GM20000 (cell line): ENCODE data around the gene MAPKBP1.
A peak's percentile ranks its signal among the peaks of the same experiment; 100 is the strongest.
"Not testable (repeated sequence)": the region's sequence is repeated elsewhere in the genome, so short reads cannot be mapped to it uniquely, and the experiment has no call there.

Source experiments
- DNase-seq: peaks from one replicate; pipeline ENCODE4 v3.0.0; 2012; ENCODE audit warnings: low spot score
- TF ChIP-seq, protein P1 (sequence below): IDR thresholded peaks from 2 replicates; pipeline ENCODE4 v1.5.1; 2012; ENCODE audit warnings: mild to moderate bottlenecking, control low read depth; ENCODE audit errors: extremely low read depth, missing control alignments

The MAPKBP1 gene, protein sequence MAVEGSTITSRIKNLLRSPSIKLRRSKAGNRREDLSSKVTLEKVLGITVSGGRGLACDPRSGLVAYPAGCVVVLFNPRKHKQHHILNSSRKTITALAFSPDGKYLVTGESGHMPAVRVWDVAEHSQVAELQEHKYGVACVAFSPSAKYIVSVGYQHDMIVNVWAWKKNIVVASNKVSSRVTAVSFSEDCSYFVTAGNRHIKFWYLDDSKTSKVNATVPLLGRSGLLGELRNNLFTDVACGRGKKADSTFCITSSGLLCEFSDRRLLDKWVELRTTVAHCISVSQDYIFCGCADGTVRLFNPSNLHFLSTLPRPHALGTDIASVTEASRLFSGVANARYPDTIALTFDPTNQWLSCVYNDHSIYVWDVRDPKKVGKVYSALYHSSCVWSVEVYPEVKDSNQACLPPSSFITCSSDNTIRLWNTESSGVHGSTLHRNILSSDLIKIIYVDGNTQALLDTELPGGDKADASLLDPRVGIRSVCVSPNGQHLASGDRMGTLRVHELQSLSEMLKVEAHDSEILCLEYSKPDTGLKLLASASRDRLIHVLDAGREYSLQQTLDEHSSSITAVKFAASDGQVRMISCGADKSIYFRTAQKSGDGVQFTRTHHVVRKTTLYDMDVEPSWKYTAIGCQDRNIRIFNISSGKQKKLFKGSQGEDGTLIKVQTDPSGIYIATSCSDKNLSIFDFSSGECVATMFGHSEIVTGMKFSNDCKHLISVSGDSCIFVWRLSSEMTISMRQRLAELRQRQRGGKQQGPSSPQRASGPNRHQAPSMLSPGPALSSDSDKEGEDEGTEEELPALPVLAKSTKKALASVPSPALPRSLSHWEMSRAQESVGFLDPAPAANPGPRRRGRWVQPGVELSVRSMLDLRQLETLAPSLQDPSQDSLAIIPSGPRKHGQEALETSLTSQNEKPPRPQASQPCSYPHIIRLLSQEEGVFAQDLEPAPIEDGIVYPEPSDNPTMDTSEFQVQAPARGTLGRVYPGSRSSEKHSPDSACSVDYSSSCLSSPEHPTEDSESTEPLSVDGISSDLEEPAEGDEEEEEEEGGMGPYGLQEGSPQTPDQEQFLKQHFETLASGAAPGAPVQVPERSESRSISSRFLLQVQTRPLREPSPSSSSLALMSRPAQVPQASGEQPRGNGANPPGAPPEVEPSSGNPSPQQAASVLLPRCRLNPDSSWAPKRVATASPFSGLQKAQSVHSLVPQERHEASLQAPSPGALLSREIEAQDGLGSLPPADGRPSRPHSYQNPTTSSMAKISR (N-terminal part only)

DNA sequence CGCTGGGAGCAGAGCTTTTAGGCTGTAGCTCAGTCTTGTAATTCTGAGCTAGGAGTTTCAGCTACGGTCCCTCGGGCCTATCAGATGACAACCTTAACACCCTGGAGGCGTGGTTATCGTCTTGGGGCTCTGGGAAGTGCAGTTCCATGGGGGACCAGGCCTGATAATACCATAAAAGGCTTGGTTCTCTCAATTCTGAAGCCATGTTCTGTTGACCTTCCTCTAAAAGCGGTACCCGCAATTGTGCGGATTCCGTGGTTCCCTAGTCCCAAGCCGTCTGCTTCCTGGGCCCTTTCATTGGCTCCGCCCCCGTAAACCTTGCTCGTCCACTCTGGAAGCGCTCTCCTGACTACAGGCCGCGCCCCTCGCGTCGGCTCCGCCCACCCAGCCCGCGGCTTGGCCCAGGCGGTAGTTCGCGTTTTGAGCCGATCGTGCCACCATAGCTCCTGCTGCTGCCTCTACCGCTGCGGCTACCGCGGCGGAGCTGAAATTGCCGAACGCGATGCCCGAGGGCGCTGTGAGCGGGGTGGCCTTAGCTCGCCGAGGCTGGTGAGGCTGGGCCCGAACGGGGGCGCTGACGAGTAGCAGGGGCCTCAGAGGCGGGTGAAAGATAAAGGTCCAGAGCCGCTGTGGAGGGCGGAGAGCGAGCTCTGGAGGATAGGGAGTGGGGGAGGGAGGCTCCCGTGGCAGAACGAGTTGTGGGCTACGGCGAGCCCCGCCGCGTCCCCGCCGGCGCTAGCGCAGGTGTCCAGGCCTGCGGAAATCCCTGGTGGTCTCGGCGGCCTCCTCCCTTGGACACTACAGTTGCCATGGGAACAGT, at the start of gene MAPKBP1:
Gene MAPKBP1, plus strand, starts transcription at position 423 of the 820 bp plus-strand sequence. CDS start 792 bp downstream, outside the sequence.
- TF ChIP-seq, protein P1, sequence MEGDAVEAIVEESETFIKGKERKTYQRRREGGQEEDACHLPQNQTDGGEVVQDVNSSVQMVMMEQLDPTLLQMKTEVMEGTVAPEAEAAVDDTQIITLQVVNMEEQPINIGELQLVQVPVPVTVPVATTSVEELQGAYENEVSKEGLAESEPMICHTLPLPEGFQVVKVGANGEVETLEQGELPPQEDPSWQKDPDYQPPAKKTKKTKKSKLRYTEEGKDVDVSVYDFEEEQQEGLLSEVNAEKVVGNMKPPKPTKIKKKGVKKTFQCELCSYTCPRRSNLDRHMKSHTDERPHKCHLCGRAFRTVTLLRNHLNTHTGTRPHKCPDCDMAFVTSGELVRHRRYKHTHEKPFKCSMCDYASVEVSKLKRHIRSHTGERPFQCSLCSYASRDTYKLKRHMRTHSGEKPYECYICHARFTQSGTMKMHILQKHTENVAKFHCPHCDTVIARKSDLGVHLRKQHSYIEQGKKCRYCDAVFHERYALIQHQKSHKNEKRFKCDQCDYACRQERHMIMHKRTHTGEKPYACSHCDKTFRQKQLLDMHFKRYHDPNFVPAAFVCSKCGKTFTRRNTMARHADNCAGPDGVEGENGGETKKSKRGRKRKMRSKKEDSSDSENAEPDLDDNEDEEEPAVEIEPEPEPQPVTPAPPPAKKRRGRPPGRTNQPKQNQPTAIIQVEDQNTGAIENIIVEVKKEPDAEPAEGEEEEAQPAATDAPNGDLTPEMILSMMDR, result peak; percentile 97
- DNase-seq, result peak; percentile 93

DNA sequence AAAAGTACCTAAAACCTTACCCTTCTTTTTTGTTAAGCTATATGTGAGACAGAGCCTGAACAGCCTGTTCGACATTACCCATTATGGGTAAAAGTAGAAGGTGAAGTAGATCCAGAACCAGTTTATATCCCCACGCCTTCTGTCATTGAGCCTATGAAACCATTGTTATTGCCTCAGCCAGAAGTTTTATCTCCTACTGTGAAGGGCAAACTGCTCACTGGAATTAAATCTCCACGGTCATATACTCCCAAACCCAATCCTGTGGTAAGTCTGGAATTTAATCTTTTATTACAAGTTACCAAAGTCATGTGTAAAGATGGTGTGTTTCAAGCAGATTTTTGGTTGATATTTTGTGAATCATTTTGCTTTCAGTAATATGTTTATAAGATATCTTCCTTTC, 47.1 kb upstream of the MAPKBP1 start:
- TF ChIP-seq, protein P1, result no peak
- DNase-seq, result no peak

DNA sequence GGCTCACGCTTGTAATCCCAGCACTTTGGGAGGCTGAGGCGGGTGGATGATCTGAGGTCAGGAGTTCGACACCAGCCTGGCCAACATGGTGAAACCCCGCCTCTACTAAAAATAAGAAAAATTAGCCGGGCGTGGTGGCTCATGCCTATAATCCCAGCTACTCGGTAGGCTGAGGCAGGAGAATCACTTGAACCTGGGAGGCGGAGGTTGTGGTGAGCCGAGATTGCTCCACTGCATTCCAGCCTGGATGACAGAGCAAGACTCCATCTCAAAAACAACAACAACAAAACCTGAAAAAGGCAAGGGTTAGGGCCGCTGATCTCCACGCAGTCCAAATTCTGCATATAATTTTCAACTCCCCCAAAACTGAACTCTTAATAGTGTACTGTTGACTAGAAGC, 46.2 kb upstream of the MAPKBP1 start:
- DNase-seq, result not testable (repeated sequence)

DNA sequence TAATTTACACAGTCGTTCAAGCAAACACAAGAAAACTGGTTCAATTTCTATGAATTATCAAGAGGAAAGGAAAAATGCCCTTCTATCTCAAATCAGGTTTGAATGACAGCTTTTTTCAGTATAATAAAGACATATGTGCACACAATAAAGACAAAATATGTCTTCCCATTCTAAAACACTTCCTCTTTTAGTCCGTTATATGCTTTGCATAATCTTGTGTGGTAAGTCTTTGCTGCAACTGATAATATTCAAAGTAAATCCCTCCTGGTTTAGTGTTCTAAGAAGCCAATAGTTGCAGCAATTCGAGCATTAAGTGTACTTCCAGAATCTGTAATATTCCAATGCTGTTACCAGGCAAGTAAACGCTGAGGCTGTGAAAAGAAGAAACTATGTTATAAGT, 43.7 kb upstream of the MAPKBP1 start:
- peak; percentile 10 for DNase-seq
- TF ChIP-seq, protein P1, result no peak

DNA sequence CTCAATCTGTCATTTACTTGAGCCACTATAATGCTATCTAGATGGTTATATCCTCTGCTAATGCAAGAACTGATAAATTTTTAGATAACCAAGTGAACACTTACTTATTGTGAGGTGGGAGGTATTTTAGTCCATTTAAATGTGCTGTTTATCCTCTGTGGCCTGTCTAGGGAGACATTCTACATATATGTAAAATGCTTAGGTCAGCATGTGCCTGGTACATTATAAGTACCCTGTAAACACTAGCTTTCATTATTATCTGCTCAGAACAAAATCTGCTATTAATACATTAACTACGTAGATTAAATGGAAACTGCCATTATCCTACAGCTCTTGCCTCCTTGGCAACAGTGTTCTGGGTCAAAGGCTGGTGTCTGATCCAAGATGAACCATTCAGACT, 41.8 kb upstream of the MAPKBP1 start:
- DNase-seq, result no peak
- TF ChIP-seq, protein P1, result no peak

DNA sequence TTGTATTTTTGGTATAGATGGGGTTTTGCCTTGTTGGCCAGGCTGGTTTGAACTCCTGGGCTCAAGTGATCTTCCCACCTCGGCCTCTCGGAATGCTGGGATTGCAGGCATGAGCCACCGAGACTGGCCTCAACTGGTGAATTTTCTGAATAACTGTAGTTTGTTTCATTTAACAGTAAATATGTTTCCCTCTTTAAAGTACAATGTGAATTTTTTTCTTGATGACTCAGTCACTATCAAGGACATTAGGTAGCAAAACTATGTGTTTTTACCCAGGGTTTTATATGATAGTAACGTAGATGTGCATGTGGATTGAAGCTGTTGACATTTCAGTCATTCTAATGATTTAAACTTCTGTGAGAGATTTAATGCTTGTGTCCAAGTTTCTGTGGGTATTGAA, 40.2 kb upstream of the MAPKBP1 start:
- TF ChIP-seq, protein P1, result no peak
- no peak for DNase-seq

DNA sequence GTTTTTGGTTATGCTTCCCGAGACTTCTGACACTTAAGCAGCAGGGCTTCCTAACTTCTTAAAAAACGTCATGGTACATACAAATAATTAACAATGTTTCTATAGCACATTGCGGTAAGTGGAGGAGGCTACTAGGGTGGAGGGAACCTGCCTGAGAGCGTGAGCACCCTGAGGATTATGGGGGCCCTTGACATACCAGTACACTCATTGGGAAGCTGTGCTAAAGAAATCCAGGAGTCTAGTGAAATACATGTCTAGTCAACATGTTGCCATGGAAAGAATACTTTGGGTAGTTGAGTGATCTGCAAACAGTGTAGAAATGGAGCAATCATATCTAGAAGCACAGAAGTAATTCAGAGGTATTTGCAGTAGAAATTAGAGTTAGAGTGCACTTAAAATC, 39.2 kb upstream of the MAPKBP1 start:
- TF ChIP-seq, protein P1, result no peak
- no peak for DNase-seq

DNA sequence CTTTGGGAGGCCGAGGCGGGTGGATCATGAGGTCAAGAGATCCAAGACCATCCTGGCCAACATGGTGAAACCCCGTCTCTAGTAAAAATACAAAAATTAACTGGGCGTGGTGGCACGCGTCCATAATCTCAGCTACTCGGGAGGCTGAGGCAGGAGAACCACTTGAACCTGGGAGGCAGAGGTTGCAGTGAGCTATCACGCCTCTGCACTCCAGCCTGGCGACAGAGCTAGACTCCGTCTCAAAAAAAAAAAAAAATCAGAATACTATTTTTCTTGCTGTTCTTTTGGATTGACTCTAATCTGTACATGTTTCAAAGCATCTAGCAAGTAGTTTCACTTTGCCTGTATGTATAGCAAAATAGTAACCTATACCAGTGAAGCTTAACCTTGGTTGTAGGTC, 38.8 kb upstream of the MAPKBP1 start:
- DNase-seq, result not testable (repeated sequence)
